Measurements from ENCODE around the gene ZSCAN31. TPM values are rescaled to one million over a fixed set of nuclear protein-coding genes. Genes with fewer than 3 reads are reported as not detected.

Gene ZSCAN31
- total RNA-seq, result 10 to 100 TPM; 17.2 to 70.1 (median 57.5) TPM

DNA sequence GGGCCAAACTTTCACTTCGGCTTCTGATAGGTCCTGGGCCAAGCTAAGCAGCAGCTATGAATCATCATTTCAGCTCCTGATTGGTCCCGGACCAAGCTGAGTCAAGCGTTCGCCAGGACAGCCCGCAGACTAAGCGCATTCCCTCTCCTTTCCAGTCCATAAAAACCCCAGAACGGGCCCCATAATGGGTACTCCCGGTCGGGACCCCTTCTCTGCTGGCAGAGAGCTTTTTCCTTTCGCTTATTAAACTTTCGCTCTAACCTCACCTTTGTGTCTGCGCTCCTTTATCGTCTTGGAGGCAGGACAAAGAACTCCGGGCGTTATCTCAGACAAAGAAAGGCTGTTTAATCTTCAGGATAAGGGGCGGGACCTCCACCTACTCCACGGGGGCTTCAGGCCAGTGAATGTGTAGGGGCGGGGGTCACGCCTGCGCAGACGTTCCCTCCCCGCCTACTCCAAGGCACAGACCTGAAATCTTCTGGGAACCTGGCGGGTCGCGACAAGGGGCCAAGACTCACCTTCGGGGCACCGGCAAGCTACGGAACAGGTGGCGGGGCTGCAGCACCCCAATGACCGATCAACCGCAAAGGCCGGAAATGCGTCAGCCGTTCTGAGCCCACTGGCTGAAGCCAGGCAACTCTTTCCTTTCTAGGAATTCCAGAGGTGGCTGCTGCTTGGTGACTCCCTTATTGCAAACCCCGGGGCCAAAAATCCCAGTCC, at the start of gene ZSCAN31:
Gene ZSCAN31, minus strand, starts transcription at position 585 of the 720 bp plus-strand sequence. CDS start 6,465 bp downstream, outside the sequence.
- Histone ChIP-seq H3K4me1 (peaks cover 9 to 12% of the 10 kb centered on the region in 2 donors), H3K9me3 (no peaks in the 10 kb centered on the region), H3K27me3 (no peaks in the 10 kb centered on the region), H3K27ac (peak within 1 kb of the TSS; percentile 93 to 96 (median 94)), H3K36me3 (no peaks in the 10 kb centered on the region), H3K4me3 (replicated peaks in 1 of 3) (peak within 1 kb of the TSS; percentile 6 to 54 (median 29))
- WGBS, 2 donors, result 0 to 2% methylated on average over 31 to 35 of the region's 35 CpGs
- DNase-seq, result peak; percentile 96 to 97
- intact Hi-C loops (cut with DNase I), result no loop called here
- TF ChIP-seq POLR2A (IDR thresholded peaks at IDR 0.05), result peak in 1 of 2 donors; percentile 82
- TF ChIP-seq, protein P1, sequence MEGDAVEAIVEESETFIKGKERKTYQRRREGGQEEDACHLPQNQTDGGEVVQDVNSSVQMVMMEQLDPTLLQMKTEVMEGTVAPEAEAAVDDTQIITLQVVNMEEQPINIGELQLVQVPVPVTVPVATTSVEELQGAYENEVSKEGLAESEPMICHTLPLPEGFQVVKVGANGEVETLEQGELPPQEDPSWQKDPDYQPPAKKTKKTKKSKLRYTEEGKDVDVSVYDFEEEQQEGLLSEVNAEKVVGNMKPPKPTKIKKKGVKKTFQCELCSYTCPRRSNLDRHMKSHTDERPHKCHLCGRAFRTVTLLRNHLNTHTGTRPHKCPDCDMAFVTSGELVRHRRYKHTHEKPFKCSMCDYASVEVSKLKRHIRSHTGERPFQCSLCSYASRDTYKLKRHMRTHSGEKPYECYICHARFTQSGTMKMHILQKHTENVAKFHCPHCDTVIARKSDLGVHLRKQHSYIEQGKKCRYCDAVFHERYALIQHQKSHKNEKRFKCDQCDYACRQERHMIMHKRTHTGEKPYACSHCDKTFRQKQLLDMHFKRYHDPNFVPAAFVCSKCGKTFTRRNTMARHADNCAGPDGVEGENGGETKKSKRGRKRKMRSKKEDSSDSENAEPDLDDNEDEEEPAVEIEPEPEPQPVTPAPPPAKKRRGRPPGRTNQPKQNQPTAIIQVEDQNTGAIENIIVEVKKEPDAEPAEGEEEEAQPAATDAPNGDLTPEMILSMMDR (IDR thresholded peaks at IDR 0.05), result no peak

GRCh38 chr6:28384143-28384533, 48.2 kb upstream of the ZSCAN31 start:
- H3K4me3 ChIP-seq (replicated peaks in 1 of 3), result no peak overlapping the region
- H3K36me3 ChIP-seq, result peaks cover 4 to 13% of the 10 kb centered on the region in 2 donors
- no peaks in the 10 kb centered on the region for H3K9me3 ChIP-seq
- DNase-seq, result no peak
- 81 to 82% methylated on average over 2 of the region's 2 CpGs for WGBS, 2 donors
- no peak for TF ChIP-seq POLR2A (IDR thresholded peaks at IDR 0.05)
- TF ChIP-seq, protein P1 (IDR thresholded peaks at IDR 0.05), result no peak
- H3K4me1 ChIP-seq, result peaks cover 0 to 6% of the 10 kb centered on the region in 2 donors
- H3K27me3 ChIP-seq, result no peaks in the 10 kb centered on the region
- no peak overlapping the region for H3K27ac ChIP-seq
- intact Hi-C loops (cut with DNase I), result no loop called here

DNA sequence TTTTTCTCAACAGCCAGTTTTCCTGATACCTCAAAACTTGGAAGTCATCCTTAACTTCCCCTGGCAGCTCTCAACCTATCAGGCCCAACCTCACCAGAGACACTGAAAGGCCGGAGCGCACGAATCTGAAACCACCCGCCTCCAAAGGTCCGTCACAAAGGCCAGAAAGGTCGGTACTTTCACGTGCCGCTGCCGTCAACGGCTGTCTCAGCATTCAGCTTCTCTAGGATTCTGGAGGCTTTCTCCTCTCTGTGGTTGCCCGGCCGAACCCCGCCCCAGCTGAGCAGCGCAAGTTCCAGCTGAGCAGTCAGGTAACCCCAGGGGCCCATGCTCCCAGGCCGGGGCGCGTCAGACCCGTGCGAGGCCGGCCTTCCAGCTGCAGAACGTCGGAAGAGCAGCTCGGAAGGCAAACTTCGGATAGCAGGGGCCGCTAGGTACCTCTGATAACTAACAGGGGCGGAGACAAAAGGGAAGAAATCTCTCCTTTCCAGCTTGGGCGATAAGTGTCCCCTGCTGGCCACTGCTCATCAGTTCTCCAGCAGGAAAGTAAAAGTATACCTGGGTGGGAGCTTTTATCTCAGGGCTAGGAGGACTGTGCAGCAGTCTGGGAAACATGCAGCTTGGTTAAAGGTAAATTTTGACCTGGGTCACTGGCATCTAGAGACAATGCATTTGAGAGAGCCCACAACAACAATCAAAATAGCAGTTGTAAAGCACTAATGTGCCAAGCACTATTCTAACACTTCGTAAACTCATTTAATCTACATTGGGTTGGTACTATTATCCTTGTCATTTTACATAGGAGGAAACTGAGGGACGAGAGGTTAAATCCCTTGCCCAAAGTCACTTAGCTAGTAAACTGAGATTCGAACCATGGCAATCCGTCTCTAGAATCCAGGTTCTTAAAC, 47.5 kb upstream of the ZSCAN31 start:
- Histone ChIP-seq H3K4me1 (peaks cover 0 to 6% of the 10 kb centered on the region in 2 donors), H3K36me3 (peaks cover 4 to 9% of the 10 kb centered on the region in 2 donors), H3K27ac (peak overlapping the region; percentile 59 to 76 (median 60)), H3K9me3 (no peaks in the 10 kb centered on the region), H3K27me3 (no peaks in the 10 kb centered on the region), H3K4me3 (replicated peaks in 1 of 3) (peak overlapping the region in 2 of 3 donors; percentile 7 to 38)
- 13 to 20% methylated on average over 31 of the region's 31 CpGs for WGBS, 2 donors
- DNase-seq, result peak; percentile 90 to 92
- peak in 1 of 2 donors; percentile 38 for TF ChIP-seq POLR2A (IDR thresholded peaks at IDR 0.05)
- TF ChIP-seq, protein P1 (IDR thresholded peaks at IDR 0.05), result peak in 5 of 6 experiments; percentile 16 to 56 (median 45)
- intact Hi-C loops (cut with DNase I), result no loop called here

GRCh38 chr6:28380381-28380780, 44.4 kb upstream of the ZSCAN31 start:
- Histone ChIP-seq H3K36me3 (peaks cover 4 to 8% of the 10 kb centered on the region in 2 donors), H3K4me3 (replicated peaks in 1 of 3) (no peak overlapping the region)
- no peak for DNase-seq

More at GRCh38 chr6:28380381-28380780, 44.4 kb upstream of the ZSCAN31 start:
- Histone ChIP-seq H3K27ac (no peak overlapping the region), H3K9me3 (no peaks in the 10 kb centered on the region), H3K27me3 (no peaks in the 10 kb centered on the region), H3K4me1 (peaks cover 0 to 6% of the 10 kb centered on the region in 2 donors)
- TF ChIP-seq POLR2A (IDR thresholded peaks at IDR 0.05), result no peak
- TF ChIP-seq, protein P1 (IDR thresholded peaks at IDR 0.05), result no peak
- intact Hi-C loops (cut with DNase I), result no loop called here
- WGBS, 2 donors, result 90 to 97% methylated on average over 2 of the region's 2 CpGs

All from thyroid gland (tissue), 4 donors.